ENCODE data around the gene PTGFRN.

PTGFRN gene

DNA sequence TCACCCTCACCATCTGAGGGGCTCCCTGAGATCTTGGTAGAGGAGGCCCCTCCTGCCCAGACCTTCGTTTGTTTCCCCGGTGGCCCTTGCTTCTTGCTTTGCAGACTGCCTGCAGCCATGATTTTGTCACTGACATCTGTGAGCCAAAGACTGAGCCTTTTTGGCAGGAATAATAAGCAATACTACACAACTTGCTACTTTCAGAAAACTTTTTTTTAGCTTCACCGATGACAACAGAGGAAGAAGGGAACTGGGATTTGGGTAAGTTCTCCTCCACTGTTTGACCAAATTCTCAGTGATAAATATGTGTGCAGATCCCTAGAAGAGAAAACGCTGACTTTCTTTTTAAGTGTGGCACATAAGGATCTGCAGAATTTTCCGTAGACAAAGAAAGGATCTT is 80.1 kb downstream of the PTGFRN start:
- no peaks in the 10 kb centered on the region for H3K36me3 ChIP-seq (ENCODE audit: control insufficient read depth, insufficient read depth, low read length)
- DNase-seq (ENCODE audit: extremely low read depth, insufficient read length) = no peak
- TF ChIP-seq, protein P1, sequence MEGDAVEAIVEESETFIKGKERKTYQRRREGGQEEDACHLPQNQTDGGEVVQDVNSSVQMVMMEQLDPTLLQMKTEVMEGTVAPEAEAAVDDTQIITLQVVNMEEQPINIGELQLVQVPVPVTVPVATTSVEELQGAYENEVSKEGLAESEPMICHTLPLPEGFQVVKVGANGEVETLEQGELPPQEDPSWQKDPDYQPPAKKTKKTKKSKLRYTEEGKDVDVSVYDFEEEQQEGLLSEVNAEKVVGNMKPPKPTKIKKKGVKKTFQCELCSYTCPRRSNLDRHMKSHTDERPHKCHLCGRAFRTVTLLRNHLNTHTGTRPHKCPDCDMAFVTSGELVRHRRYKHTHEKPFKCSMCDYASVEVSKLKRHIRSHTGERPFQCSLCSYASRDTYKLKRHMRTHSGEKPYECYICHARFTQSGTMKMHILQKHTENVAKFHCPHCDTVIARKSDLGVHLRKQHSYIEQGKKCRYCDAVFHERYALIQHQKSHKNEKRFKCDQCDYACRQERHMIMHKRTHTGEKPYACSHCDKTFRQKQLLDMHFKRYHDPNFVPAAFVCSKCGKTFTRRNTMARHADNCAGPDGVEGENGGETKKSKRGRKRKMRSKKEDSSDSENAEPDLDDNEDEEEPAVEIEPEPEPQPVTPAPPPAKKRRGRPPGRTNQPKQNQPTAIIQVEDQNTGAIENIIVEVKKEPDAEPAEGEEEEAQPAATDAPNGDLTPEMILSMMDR (IDR thresholded peaks at IDR 0.05; ENCODE audit: insufficient read depth, low read length, poor library complexity, severe bottlenecking) = no peak

DNA sequence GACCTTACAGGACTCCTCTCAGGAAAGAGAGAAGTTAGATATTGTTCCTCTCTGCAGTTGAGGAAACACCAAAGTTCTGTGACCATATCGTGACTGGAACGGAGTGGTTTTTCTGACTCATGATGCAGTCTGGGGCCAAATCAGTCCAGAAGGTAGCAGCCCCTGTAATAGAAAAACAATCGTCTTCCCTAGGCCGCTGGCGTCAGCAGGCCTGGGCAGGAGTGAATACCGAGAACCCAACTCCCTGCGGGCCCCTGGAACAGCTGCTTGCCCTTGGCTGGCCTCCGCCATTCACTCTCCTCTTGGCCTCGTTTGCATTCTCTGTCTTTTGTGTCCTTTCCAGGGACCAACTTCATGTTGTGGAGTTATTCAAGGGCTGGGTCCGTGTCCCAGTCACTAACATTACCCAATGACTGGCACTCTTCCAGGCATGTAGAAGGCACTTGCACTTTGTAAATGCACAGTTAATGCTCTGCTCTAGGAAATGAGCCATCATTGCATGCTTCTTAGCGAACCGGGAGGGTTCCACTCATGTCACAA is 81.0 kb downstream of the PTGFRN start:
- no peak for DNase-seq (ENCODE audit: extremely low read depth, insufficient read length)
- no peaks in the 10 kb centered on the region for H3K36me3 ChIP-seq (ENCODE audit: control insufficient read depth, insufficient read depth, low read length)
- H3K27me3 ChIP-seq (replicated peaks; ENCODE audit: control insufficient read depth, insufficient read depth, low read length) = no peaks in the 10 kb centered on the region
- TF ChIP-seq, protein P1 (IDR thresholded peaks at IDR 0.05; ENCODE audit: insufficient read depth, low read length, poor library complexity, severe bottlenecking) = no peak
- H3K4me3 ChIP-seq (replicated peaks; ENCODE audit: low read depth, low read length) = no peak overlapping the region

More for the DNA sequence above, 80.1 kb downstream of the PTGFRN start:
- Histone ChIP-seq H3K27me3 (replicated peaks; ENCODE audit: control insufficient read depth, insufficient read depth, low read length) (no peaks in the 10 kb centered on the region), H3K4me3 (replicated peaks; ENCODE audit: low read depth, low read length) (no peak overlapping the region)

DNA sequence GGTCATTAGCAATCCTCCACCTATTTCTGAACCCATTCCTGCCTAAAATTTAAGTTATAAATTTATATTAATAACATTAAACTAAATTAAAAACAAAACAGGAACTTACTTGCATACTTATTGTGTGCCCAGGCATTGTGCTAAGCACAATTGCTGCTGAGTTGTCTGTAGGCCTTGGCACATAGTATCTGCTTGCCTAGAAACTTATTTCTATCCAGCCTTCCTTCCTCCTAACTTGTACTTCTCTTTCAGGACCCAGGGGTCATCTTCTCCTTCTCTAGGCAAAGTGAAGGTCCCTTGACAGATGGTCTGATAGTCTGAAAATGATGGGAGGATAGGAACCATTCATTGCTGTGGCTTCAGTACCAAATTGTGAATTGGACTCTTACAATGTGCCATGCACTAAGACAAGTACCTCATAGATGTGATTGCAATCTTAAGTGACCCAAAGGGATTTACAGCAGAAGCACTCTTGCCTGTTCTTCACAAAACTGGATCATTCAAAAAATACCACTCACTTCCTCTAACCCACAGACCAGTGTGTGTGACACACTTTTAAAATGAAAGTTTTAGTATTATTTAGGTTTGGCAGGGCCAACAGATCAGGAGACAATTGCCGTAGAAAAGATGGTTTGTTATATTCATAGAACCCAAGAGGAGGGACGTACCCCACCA is 81.6 kb downstream of the PTGFRN start:
- TF ChIP-seq, protein P1 (IDR thresholded peaks at IDR 0.05; ENCODE audit: insufficient read depth, low read length, poor library complexity, severe bottlenecking) = no peak
- no peaks in the 10 kb centered on the region for H3K36me3 ChIP-seq (ENCODE audit: control insufficient read depth, insufficient read depth, low read length)
- no peaks in the 10 kb centered on the region for H3K27me3 ChIP-seq (replicated peaks; ENCODE audit: control insufficient read depth, insufficient read depth, low read length)
- no peak for DNase-seq (ENCODE audit: extremely low read depth, insufficient read length)
- H3K4me3 ChIP-seq (replicated peaks; ENCODE audit: low read depth, low read length) = no peak overlapping the region

DNA sequence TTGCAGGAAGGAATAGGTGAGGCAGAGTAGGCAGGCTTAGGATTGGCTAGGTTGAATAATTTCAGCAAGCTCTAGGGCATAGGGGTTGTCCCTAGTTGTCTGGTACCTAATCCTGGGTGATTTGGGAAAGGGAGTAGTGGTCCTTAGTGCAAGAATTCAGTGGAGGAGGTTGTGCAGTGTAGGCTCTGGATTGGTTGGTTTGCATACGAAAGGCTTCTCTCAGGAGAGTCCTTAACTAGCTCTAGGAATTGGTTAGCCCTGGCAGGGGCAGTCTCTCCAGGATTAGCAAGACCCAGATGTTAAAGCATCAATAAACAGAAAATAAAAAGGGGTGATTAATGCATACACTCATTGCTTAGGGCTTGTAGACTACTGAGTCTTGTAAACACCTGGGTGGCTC is 82.2 kb downstream of the PTGFRN start:
- no peaks in the 10 kb centered on the region for H3K36me3 ChIP-seq (ENCODE audit: control insufficient read depth, insufficient read depth, low read length)
- TF ChIP-seq, protein P1 (IDR thresholded peaks at IDR 0.05; ENCODE audit: insufficient read depth, low read length, poor library complexity, severe bottlenecking) = no peak
- H3K27me3 ChIP-seq (replicated peaks; ENCODE audit: control insufficient read depth, insufficient read depth, low read length) = no peaks in the 10 kb centered on the region
- no peak for DNase-seq (ENCODE audit: extremely low read depth, insufficient read length)
- no peak overlapping the region for H3K4me3 ChIP-seq (replicated peaks; ENCODE audit: low read depth, low read length)

DNA sequence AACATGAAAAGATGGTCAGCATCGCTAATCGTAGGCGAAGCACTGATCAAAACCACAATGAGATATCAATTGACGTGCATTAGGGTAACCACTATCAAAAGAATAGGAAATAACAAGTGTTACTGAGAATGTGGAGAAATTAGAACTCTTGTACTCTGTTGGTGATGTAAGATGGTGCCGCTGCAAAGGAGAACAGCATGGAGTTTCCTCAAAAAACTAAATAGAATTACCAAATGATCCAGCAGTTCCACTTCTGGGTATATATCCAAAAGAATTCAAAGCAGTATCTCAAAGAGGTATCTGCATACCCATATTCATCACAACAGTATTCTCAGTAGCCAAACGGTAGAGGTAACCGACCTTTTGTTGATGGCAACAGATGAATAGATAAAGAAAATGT is 83.6 kb downstream of the PTGFRN start:
- no peak for DNase-seq (ENCODE audit: extremely low read depth, insufficient read length)
- no peak overlapping the region for H3K4me3 ChIP-seq (replicated peaks; ENCODE audit: low read depth, low read length)

More for the DNA sequence above, 83.6 kb downstream of the PTGFRN start:
- Histone ChIP-seq H3K27me3 (replicated peaks; ENCODE audit: control insufficient read depth, insufficient read depth, low read length) (no peaks in the 10 kb centered on the region), H3K36me3 (ENCODE audit: control insufficient read depth, insufficient read depth, low read length) (no peaks in the 10 kb centered on the region)
- TF ChIP-seq, protein P1 (IDR thresholded peaks at IDR 0.05; ENCODE audit: insufficient read depth, low read length, poor library complexity, severe bottlenecking) = no peak
